CMK (cell line): ENCODE data around the gene HID1.

Experiments used
- DNase-seq: peaks from one replicate; pipeline ENCODE4 v3.0.0-alpha.2; 2010; ENCODE audit warnings: low read depth

The HID1 gene

GRCh38 chr17:74947041-74947754 lies 25.4 kb downstream of the HID1 start:
- no peak for DNase-seq

- DNase-seq, result no peak
Measured at GRCh38 chr17:74946641-74947040, 25.9 kb downstream of the HID1 start.

- no peak for DNase-seq
Measured at GRCh38 chr17:74945543-74945942, 27.0 kb downstream of the HID1 start.

- no peak for DNase-seq
Measured at GRCh38 chr17:74943808-74944522, 28.6 kb downstream of the HID1 start.

- DNase-seq, result no peak
Measured at GRCh38 chr17:74941128-74941725, 31.3 kb downstream of the HID1 start.

- DNase-seq, result no peak
Measured at GRCh38 chr17:74939534-74939933, 33.0 kb downstream of the HID1 start.

- DNase-seq, result no peak
Measured at GRCh38 chr17:74938194-74938950, 34.2 kb downstream of the HID1 start.

GRCh38 chr17:74937064-74938051 lies 35.2 kb downstream of the HID1 start:
- no peak for DNase-seq

- no peak for DNase-seq
Measured at GRCh38 chr17:74936470-74936799, 36.1 kb downstream of the HID1 start.

GRCh38 chr17:74935585-74936469 lies 36.7 kb downstream of the HID1 start, which contains the start of gene OTOP3:
TSS of gene OTOP3 (plus strand) at chr17:74935898. CDS start at chr17:74935922, 24 bp downstream.
- no peak for DNase-seq

GRCh38 chr17:74935048-74935447 lies 37.5 kb downstream of the HID1 start:
- no peak for DNase-seq

- no peak for DNase-seq
Measured at GRCh38 chr17:74930535-74931036, 42.0 kb downstream of the HID1 start.

- DNase-seq, result no peak
Measured at GRCh38 chr17:74928786-74929185, 43.8 kb downstream of the HID1 start.

GRCh38 chr17:74925242-74925641 lies 47.3 kb downstream of the HID1 start:
- no peak for DNase-seq

- no peak for DNase-seq
Measured at GRCh38 chr17:74924250-74924948, 48.2 kb downstream of the HID1 start, which contains the start of gene OTOP2. TSS of gene OTOP2 (plus strand) at chr17:74924273. CDS start at chr17:74924633, 360 bp downstream.

- DNase-seq, result no peak
Measured at GRCh38 chr17:74923538-74924249, 48.9 kb downstream of the HID1 start.

- DNase-seq, result no peak
Measured at GRCh38 chr17:74922694-74923537, 49.6 kb downstream of the HID1 start, which contains the start of gene USH1G. TSS of gene USH1G (minus strand) at chr17:74923255. CDS start at chr17:74923073, 182 bp downstream.

- no peak for DNase-seq
Measured at GRCh38 chr17:74922172-74922571, 50.4 kb downstream of the HID1 start.
